Endothelial cell of umbilical vein (primary cell): ENCODE measurements around the gene GAPDHS. TPM values are rescaled to one million over a fixed set of nuclear protein-coding genes. Genes with fewer than 3 reads are reported as not detected.
A peak's percentile ranks its signal among the peaks of the same experiment; 100 is the strongest.

Experiments
- BruUV-seq: library from RNA; stranded (reverse); fragments of 400-500 nt; replicated peaks from 2 replicates; lab custom pipeline; 2021; lab: Mats Ljungman, UMichigan
- CTCF ChIA-PET: fragments of 300-600, 350-600 bp; sonication (Branson Sonifier 250); formaldehyde crosslinking; loops from one replicate; lab custom pipeline; 2021; ENCODE audit warnings: antibody characterized with exemption, inconsistent platforms; lab: Charles Lee
- POLR2A ChIA-PET: fragments of 300-600, 350-600 bp; sonication (Branson Sonifier 250); formaldehyde crosslinking; loops from one replicate; lab custom pipeline; 2021; ENCODE audit warnings: antibody characterized with exemption, inconsistent platforms; lab: Charles Lee
- DNase-seq: peaks from one replicate; pipeline ENCODE4 v3.0.0-alpha.2; 2011; ENCODE audit warnings: low read depth, low spot score
- FAIRE-seq: peaks from 2 replicates; lab custom pipeline; 2011; peaks lifted over from hg19 to GRCh38; lab: Jason Lieb, UNC
- H2AFZ ChIP-seq: 2 replicates; pipeline ENCODE4 v1.6.0; 2012; ENCODE audit warnings: low read depth, low read length, control low read depth, inconsistent platforms
- H3K27ac ChIP-seq: 2 replicates; pipeline ENCODE4 v1.5.1; 2011; ENCODE audit warnings: low read depth, mild to moderate bottlenecking, control low read depth, low read length, moderate library complexity; ENCODE audit not compliant: insufficient read depth
- H3K27me3 ChIP-seq, 2 experiments: 2 replicates each; pipeline versions ENCODE4 v1.6.0 to v1.6.1; 2011; ENCODE audit warnings: low read length in 2 of 2, mixed read lengths in 1 of 2; ENCODE audit not compliant: control insufficient read depth in 2 of 2, insufficient read depth in 2 of 2
- H3K36me3 ChIP-seq, 2 experiments: 2 replicates in 1 of 2; 3 replicates in 1 of 2; pipeline ENCODE4 v1.5.1; 2011; ENCODE audit warnings: low read length in 2 of 2, mild to moderate bottlenecking in 1 of 2, moderate library complexity in 1 of 2; ENCODE audit not compliant: control insufficient read depth in 2 of 2, insufficient read depth in 2 of 2; ENCODE audit errors: extremely low read depth in 1 of 2
- H3K4me1 ChIP-seq: 3 replicates; pipeline ENCODE4 v1.5.1; 2011; ENCODE audit warnings: mild to moderate bottlenecking, low read length; ENCODE audit not compliant: control insufficient read depth, insufficient read depth; ENCODE audit errors: extremely low read depth
- H3K4me2 ChIP-seq: 2 replicates; pipeline ENCODE4 v1.6.1; 2011; ENCODE audit warnings: low read length, control low read depth, mixed read lengths; ENCODE audit not compliant: insufficient read depth
- H3K4me3 ChIP-seq, 3 experiments: fragments of 200-600 bp in 1 of 3; sonication (generic), shearing (Covaris generic) in 1 of 3; replicated peaks in 1 of 3; 2 replicates each; pipeline ENCODE4 v1.5.1; 2011 to 2016; ENCODE audit warnings: control low read depth in 3 of 3, low read length in 3 of 3, mild to moderate bottlenecking in 2 of 3, inconsistent platforms in 1 of 3, low read depth in 1 of 3, moderate library complexity in 1 of 3; ENCODE audit not compliant: insufficient read depth in 1 of 3
- H3K79me2 ChIP-seq: 2 replicates; pipeline ENCODE4 v1.6.0; 2012; ENCODE audit warnings: low read length, inconsistent platforms; ENCODE audit not compliant: control insufficient read depth, insufficient read depth
- H3K9ac ChIP-seq: replicated peaks from 2 replicates; pipeline ENCODE3; 2011; ENCODE audit warnings: low read length, control low read depth; ENCODE audit not compliant: insufficient read depth; ENCODE audit errors: extremely low read depth
- H3K9me1 ChIP-seq: replicated peaks from 3 replicates; pipeline ENCODE4 v1.6.0; 2011; ENCODE audit warnings: mild to moderate bottlenecking, low read length; ENCODE audit not compliant: control insufficient read depth, insufficient read depth; ENCODE audit errors: extremely low read depth
- H3K9me3 ChIP-seq: replicated peaks from 2 replicates; pipeline ENCODE4 v1.5.1; 2012; ENCODE audit warnings: low read length, inconsistent platforms; ENCODE audit not compliant: control insufficient read depth, insufficient read depth
- H4K20me1 ChIP-seq: replicated peaks from 2 replicates; pipeline ENCODE3; 2011; ENCODE audit warnings: mild to moderate bottlenecking, low read length; ENCODE audit not compliant: control insufficient read depth, insufficient read depth; ENCODE audit errors: extremely low read depth
- EZH2 ChIP-seq: IDR thresholded peaks from 2 replicates; pipeline ENCODE4 v1.6.1; 2012; ENCODE audit warnings: borderline replicate concordance, low read depth, mild to moderate bottlenecking, moderate library complexity, low read length, inconsistent platforms; ENCODE audit not compliant: severe bottlenecking
- FOS ChIP-seq: IDR thresholded peaks from 2 replicates; pipeline ENCODE4 v1.6.1; 2011; ENCODE audit warnings: mild to moderate bottlenecking, low read length, moderate library complexity, borderline replicate concordance; ENCODE audit not compliant: insufficient read depth
- GATA2 ChIP-seq: IDR thresholded peaks from 2 replicates; pipeline ENCODE4 v1.7.0; 2011; ENCODE audit warnings: low read depth, mild to moderate bottlenecking, moderate library complexity, mixed read lengths, low read length; ENCODE audit not compliant: insufficient read length, insufficient read depth
- JUN ChIP-seq: IDR thresholded peaks from 2 replicates; pipeline ENCODE4 v1.6.1; 2011; ENCODE audit warnings: borderline replicate concordance, low read depth; ENCODE audit not compliant: insufficient read length, insufficient read depth
- MYC ChIP-seq: IDR thresholded peaks from one replicate; pipeline ENCODE4 v1.6.1; 2011; ENCODE audit warnings: mild to moderate bottlenecking, low read depth, low read length
- POLR2A ChIP-seq: IDR thresholded peaks from 2 replicates; pipeline ENCODE4 v1.6.1; 2012; ENCODE audit warnings: low read depth, mild to moderate bottlenecking, control low read depth, low read length
- POLR2AphosphoS5 ChIP-seq: IDR thresholded peaks from 2 replicates; pipeline ENCODE4 v1.6.1; 2012; ENCODE audit warnings: low read depth, mild to moderate bottlenecking, control low read depth, low read length, moderate library complexity; ENCODE audit not compliant: insufficient read depth
- dilution Hi-C: fragments of 300-500 bp; cut with MboI; formaldehyde crosslinking; loops from one replicate; pipeline ENCODE4 v1.15.0; 2019; ENCODE audit warnings: low sequenced_read_pairs; ENCODE audit not compliant: extremely low pct_ligation_motif_present
- intact Hi-C: fragments of 100-400 bp; cut with micrococcal nuclease; formaldehyde crosslinking; loops from one replicate; pipeline ENCODE4 v1.10.0; 2022
- polyA plus RNA-seq, 4 experiments: library from polyadenylated mRNA; depleted of rRNA in 3 of 4; stranded (reverse) in 3 of 4; unstranded in 1 of 4; fragments of >200 nt; gene quantifications; 2 replicates each; pipeline versions ENCODE4 v1.2.1 to v1.2.3, GENCODE V29; 2011 to 2012; ENCODE audit warnings: missing spikeins in 1 of 4
- total RNA-seq: library from RNA; stranded (reverse); gene quantifications from 2 replicates; pipeline ENCODE4 v1.2.3, GENCODE V29; 2021
- TF ChIP-seq, protein P1 (sequence below), 2 donors: IDR thresholded peaks; 1 replicate in 1 of 2; 2 replicates in 1 of 2; pipeline ENCODE4 v1.5.1; 2011; ENCODE audit warnings: low read length in 2 of 2, mild to moderate bottlenecking in 2 of 2, moderate library complexity in 2 of 2, control low read depth in 1 of 2, inconsistent platforms in 1 of 2, low read depth in 1 of 2; ENCODE audit not compliant: insufficient read depth in 1 of 2; ENCODE audit errors: extremely low read depth in 1 of 2
- TF ChIP-seq, protein P2 (sequence below): IDR thresholded peaks from 2 replicates; pipeline ENCODE4 v1.6.1; 2011; ENCODE audit not compliant: insufficient read depth, insufficient read length

Gene GAPDHS
- total and polyA plus RNA-seq, 2 donors (not counting 3 experiments of a cell fraction or from before 2014, with no cell fraction given): not detected

DNA sequence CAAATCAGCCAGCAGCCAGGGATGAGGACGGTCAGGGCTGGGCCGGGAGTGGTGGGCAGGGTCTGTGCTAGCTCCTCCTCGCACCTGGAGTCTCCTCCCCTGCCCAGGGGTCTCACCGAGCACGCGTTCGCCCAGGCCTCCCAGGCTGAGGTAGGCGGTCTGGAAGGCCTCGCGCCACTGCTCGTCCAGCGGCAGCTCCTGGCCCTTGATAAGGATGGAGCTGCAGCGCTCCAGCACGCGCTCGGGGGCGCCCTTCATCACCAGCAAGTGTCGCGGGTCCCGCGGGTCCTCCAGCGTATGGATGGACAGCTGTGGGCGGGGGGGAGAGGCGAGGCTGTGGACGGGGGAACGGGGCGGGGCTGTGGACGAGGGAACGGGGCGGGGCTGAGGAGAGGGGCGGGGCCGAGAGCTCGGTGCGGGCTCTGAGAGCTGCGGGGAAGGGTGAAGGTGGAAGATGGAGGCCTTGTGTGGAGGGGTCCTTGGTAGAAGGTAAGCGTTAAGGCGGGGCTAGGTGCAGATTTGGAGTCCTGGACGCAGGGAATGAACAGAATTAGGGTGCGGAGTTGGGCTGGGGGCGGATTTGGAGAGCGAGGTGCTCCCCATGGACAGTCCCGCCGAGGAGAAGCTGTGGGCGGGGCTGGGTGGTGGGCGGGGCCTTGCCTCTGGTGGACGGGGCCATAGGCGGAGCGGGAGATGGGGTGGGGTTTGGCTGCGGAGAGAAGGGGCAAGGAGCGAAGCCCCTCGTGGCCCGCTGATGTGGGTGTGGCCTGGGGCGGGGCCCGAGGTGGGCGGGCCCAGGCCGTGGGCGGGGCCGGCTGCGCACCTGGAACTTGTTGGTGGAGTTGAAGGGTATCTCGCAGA lies 24.5 kb downstream of the GAPDHS start:
- ChIA-PET CTCF (interaction anchor here (0.6 to 1.6 kb wide), 5 partner anchors 9 to 262 kb away, joined by 3 to 18 read pairs (median 3); no protein-coding TSS in a partner anchor), POLR2A (interaction anchor here (0.6 kb wide), 1 partner anchor 534 kb away, joined by 3 read pairs; no protein-coding TSS in a partner anchor)
- TF ChIP-seq POLR2A (no peak), JUN (no peak), MYC (no peak), POLR2AphosphoS5 (no peak), GATA2 (no peak), EZH2 (no peak), FOS (no peak)
- TF ChIP-seq, protein P1, sequence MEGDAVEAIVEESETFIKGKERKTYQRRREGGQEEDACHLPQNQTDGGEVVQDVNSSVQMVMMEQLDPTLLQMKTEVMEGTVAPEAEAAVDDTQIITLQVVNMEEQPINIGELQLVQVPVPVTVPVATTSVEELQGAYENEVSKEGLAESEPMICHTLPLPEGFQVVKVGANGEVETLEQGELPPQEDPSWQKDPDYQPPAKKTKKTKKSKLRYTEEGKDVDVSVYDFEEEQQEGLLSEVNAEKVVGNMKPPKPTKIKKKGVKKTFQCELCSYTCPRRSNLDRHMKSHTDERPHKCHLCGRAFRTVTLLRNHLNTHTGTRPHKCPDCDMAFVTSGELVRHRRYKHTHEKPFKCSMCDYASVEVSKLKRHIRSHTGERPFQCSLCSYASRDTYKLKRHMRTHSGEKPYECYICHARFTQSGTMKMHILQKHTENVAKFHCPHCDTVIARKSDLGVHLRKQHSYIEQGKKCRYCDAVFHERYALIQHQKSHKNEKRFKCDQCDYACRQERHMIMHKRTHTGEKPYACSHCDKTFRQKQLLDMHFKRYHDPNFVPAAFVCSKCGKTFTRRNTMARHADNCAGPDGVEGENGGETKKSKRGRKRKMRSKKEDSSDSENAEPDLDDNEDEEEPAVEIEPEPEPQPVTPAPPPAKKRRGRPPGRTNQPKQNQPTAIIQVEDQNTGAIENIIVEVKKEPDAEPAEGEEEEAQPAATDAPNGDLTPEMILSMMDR (IDR thresholded peaks at IDR 0.05; ENCODE audit: extremely low read depth in 1 of 2, insufficient read depth in 1 of 2, low read depth in 1 of 2, low read length in 2 of 2): no peak
- TF ChIP-seq, protein P2, sequence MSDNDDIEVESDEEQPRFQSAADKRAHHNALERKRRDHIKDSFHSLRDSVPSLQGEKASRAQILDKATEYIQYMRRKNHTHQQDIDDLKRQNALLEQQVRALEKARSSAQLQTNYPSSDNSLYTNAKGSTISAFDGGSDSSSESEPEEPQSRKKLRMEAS: no peak
- intact Hi-C loops: loop anchor here (1.0 kb wide), 1 partner anchor 87 kb away; no protein-coding TSS in a partner anchor
- no peaks in the 10 kb centered on the region for H3K9me1 ChIP-seq
- peaks cover 0 to 4% of the 10 kb centered on the region in 2 experiments for H3K27me3 ChIP-seq
- peak; percentile 69 for FAIRE-seq
- H2AFZ ChIP-seq: peak overlapping the region; percentile 95
- H3K4me1 ChIP-seq: no peaks in the 10 kb centered on the region
- H3K4me3 ChIP-seq: peak overlapping the region; percentile 25 to 36 (median 29)
- DNase-seq: peak; percentile 71
- peak overlapping the region; percentile 43 for H3K4me2 ChIP-seq
- dilution Hi-C loops: no loop called here
- no peaks in the 10 kb centered on the region for H4K20me1 ChIP-seq
- H3K36me3 ChIP-seq: no peaks in the 10 kb centered on the region
- no peaks in the 10 kb centered on the region for H3K9me3 ChIP-seq
- H3K9ac ChIP-seq: no peak overlapping the region
- H3K79me2 ChIP-seq: no peaks in the 10 kb centered on the region
- BruUV-seq: no TSS peak
- H3K27ac ChIP-seq: no peak overlapping the region
